ENCODE results near the gene PPP6R2. TPM values are rescaled to one million over a fixed set of nuclear protein-coding genes. Genes with fewer than 3 reads are reported as not detected.

PPP6R2 gene
- total and polyA plus RNA-seq, 9 of the 15 experiments (the other 6 are each of a cell fraction or from before 2014, with no cell fraction given): 0.32 to 39.8 (median 21.4) TPM

GRCh38 chr22:50438305-50439275, 95.5 kb downstream of the PPP6R2 start:
- no peak for ATAC-seq

GRCh38 chr22:50439314-50439870, 96.3 kb downstream of the PPP6R2 start:
- intact Hi-C loops (cut with micrococcal nuclease): no loop called here
- no TSS peak for BruUV-seq (replicated peaks)
- in situ Hi-C loops (cut with MboI): no loop called here
- ChIA-PET CTCF (ENCODE audit: low intra/inter-chr PET ratio) (no interaction called here), POLR2A (interaction anchor here (0.6 to 1.7 kb wide), 2 partner anchors 11 to 625 kb away, joined by 3 to 5 read pairs; no protein-coding TSS in a partner anchor)
- no peak for ATAC-seq
- H2AFZ ChIP-seq (ENCODE audit: low read depth, low read length): no peak overlapping the region
- 90% methylated on average over 7 of the region's 17 CpGs for WGBS (ENCODE audit: insufficient coverage, low coverage, missing lambda C conversion rate)
- no peak overlapping the region for H3K4me3 ChIP-seq
- H3K36me3 ChIP-seq (ENCODE audit: control insufficient read depth, insufficient read depth, low read length): peaks cover 61% of the 10 kb centered on the region; the same call in 1 of the 3 replicates
- H3K9me3 ChIP-seq (replicated peaks; ENCODE audit: control insufficient read depth, insufficient read depth, low read depth, low read length): no peaks in the 10 kb centered on the region
- FAIRE-seq: no peak
- H4K20me1 ChIP-seq (replicated peaks; ENCODE audit: control insufficient read depth, insufficient read depth, low read length): no peaks in the 10 kb centered on the region
- H3K9me1 ChIP-seq (ENCODE audit: control insufficient read depth, insufficient read depth, low read length): no peaks in the 10 kb centered on the region
- no peak for DNase-seq (ENCODE audit: extremely low read depth in 1 of 4, low spot score in 3 of 4)
- H3K4me2 ChIP-seq (ENCODE audit: insufficient read depth, low read length): no peak overlapping the region
- H3K27ac ChIP-seq (ENCODE audit: extremely low read depth, low read depth, low read length): no peak overlapping the region
- H3K27me3 ChIP-seq (ENCODE audit: control insufficient read depth in 2 of 2, insufficient read depth in 2 of 2, low read length in 2 of 2): no peaks in the 10 kb centered on the region
- H3K79me2 ChIP-seq (ENCODE audit: control insufficient read depth, insufficient read depth, low read length): no peaks in the 10 kb centered on the region
- peaks cover 0 to 17% of the 10 kb centered on the region in 2 experiments; a peak in 2 of 5 replicates for H3K4me1 ChIP-seq (replicated peaks in 1 of 2; ENCODE audit: control insufficient read depth in 2 of 2, insufficient read depth in 2 of 2, low read length in 2 of 2)
- H3K9ac ChIP-seq (ENCODE audit: insufficient read depth in 1 of 2, low read depth in 2 of 2, low read length in 2 of 2): no peak overlapping the region
- TF ChIP-seq ZNF830 (CRISPR knock-in tag; IDR thresholded peaks at IDR 0.05) (no peak), STAT5B (CRISPR knock-in tag; IDR thresholded peaks at IDR 0.05) (no peak), POLR2G (IDR thresholded peaks at IDR 0.05; ENCODE audit: low read depth, low read length) (peak; percentile 46; the same call in 1 of the 2 replicates), ZFPM2 (CRISPR knock-in tag; IDR thresholded peaks at IDR 0.05) (no peak), ZNF274 (IDR thresholded peaks at IDR 0.05; ENCODE audit: borderline replicate concordance, low read depth, low read length) (no peak), ZNF79 (CRISPR knock-in tag; IDR thresholded peaks at IDR 0.05; ENCODE audit: low read depth) (no peak), HDAC2 (IDR thresholded peaks at IDR 0.05) (no peak), MCM7 (IDR thresholded peaks at IDR 0.05) (no peak), JUN (IDR thresholded peaks at IDR 0.05; ENCODE audit: borderline replicate concordance, low read depth, low read length) (no peak), JUN (CRISPR knock-in tag; IDR thresholded peaks at IDR 0.05; ENCODE audit: borderline replicate concordance) (no peak)

More at GRCh38 chr22:50438305-50439275, 95.5 kb downstream of the PPP6R2 start:
- 95% methylated on average over 8 of the region's 34 CpGs for WGBS (ENCODE audit: insufficient coverage, low coverage, missing lambda C conversion rate)
- Histone ChIP-seq H3K79me2 (ENCODE audit: control insufficient read depth, insufficient read depth, low read length) (no peaks in the 10 kb centered on the region), H3K4me2 (ENCODE audit: insufficient read depth, low read length) (no peak overlapping the region), H3K36me3 (ENCODE audit: control insufficient read depth, insufficient read depth, low read length) (peaks cover 56% of the 10 kb centered on the region; the same call in 1 of the 3 replicates), H3K4me3 (no peak overlapping the region), H3K9ac (ENCODE audit: insufficient read depth in 1 of 2, low read depth in 2 of 2, low read length in 2 of 2) (no peak overlapping the region), H3K27ac (ENCODE audit: extremely low read depth, low read depth, low read length) (no peak overlapping the region), H3K4me1 (replicated peaks in 1 of 2; ENCODE audit: control insufficient read depth in 2 of 2, insufficient read depth in 2 of 2, low read length in 2 of 2) (peaks cover 0 to 12% of the 10 kb centered on the region in 2 experiments; a peak in 2 of 5 replicates), H2AFZ (ENCODE audit: low read depth, low read length) (no peak overlapping the region), H3K9me1 (ENCODE audit: control insufficient read depth, insufficient read depth, low read length) (no peaks in the 10 kb centered on the region), H3K9me3 (replicated peaks; ENCODE audit: control insufficient read depth, insufficient read depth, low read depth, low read length) (no peaks in the 10 kb centered on the region), H3K27me3 (ENCODE audit: control insufficient read depth in 2 of 2, insufficient read depth in 2 of 2, low read length in 2 of 2) (no peaks in the 10 kb centered on the region), H4K20me1 (replicated peaks; ENCODE audit: control insufficient read depth, insufficient read depth, low read length) (no peaks in the 10 kb centered on the region)
- no peak for DNase-seq (ENCODE audit: extremely low read depth in 1 of 4, low spot score in 3 of 4)
- in situ Hi-C loops (cut with MboI): no loop called here
- CTCF ChIA-PET (ENCODE audit: low intra/inter-chr PET ratio): interaction anchor here (0.7 kb wide), 1 partner anchor 210 kb away, joined by 3 read pairs; no protein-coding TSS in a partner anchor
- TF ChIP-seq SMARCC2 (IDR thresholded peaks at IDR 0.05; ENCODE audit: low read depth) (no peak), FOXK1 (CRISPR knock-in tag; IDR thresholded peaks at IDR 0.05; ENCODE audit: borderline replicate concordance) (no peak)
- POLR2A ChIA-PET: interaction anchor here (0.6 to 1.7 kb wide), 2 partner anchors 12 to 624 kb away, joined by 3 to 5 read pairs; no protein-coding TSS in a partner anchor
- no TSS peak for BruUV-seq (replicated peaks)
- intact Hi-C loops (cut with micrococcal nuclease): no loop called here
- no peak for FAIRE-seq
